GM13977 (cell line): Measurements from ENCODE around the gene DSP.

Experiments
- DNase-seq: peaks from one replicate; pipeline ENCODE4 v3.0.0; 2012; ENCODE audit warnings: low spot score
- CTCF ChIP-seq: IDR thresholded peaks from 2 replicates; pipeline ENCODE4 v1.5.1; 2012; ENCODE audit warnings: mild to moderate bottlenecking, control low read depth; ENCODE audit not compliant: insufficient read depth; ENCODE audit errors: extremely low read depth, missing control alignments
- in situ Hi-C: fragments of 300-500 bp; cut with MboI; formaldehyde crosslinking; loops from one replicate; pipeline ENCODE4 v1.12.0; 2022; ENCODE audit warnings: low sequenced_read_pairs, low pct_unique_long_range_greater_than_20kb, mixed read lengths, inconsistent platforms; ENCODE audit not compliant: unreplicated experiment

Gene DSP

GRCh38 chr6:7541175-7542064 is at the start of gene DSP:
DSP (plus strand) TSS chr6:7541671; CDS start chr6:7541916, 245 bp downstream.
- peak; percentile 62 for DNase-seq
- in situ Hi-C loops = no loop called here
- no peak for TF ChIP-seq CTCF

GRCh38 chr6:7493866-7494265 is 47.6 kb upstream of the DSP start:
- DNase-seq = no peak
- in situ Hi-C loops = no loop called here
- no peak for TF ChIP-seq CTCF

- in situ Hi-C loops = no loop called here
- DNase-seq = no peak
- no peak for TF ChIP-seq CTCF
These were observed 46.8 kb upstream of the DSP start for GRCh38 chr6:7494638-7495037.

- DNase-seq = no peak
- TF ChIP-seq CTCF = no peak
- in situ Hi-C loops = no loop called here
These were observed 45.1 kb upstream of the DSP start for GRCh38 chr6:7496266-7496875.

- no peak for DNase-seq
- in situ Hi-C loops = no loop called here
- no peak for TF ChIP-seq CTCF
These were observed 40.7 kb upstream of the DSP start for GRCh38 chr6:7500752-7501282.

- no peak for DNase-seq
- in situ Hi-C loops = no loop called here
- no peak for TF ChIP-seq CTCF
These were observed 38.7 kb upstream of the DSP start for GRCh38 chr6:7502743-7503142.
